ENCODE data around the gene CORO1C.

CORO1C gene

GRCh38 chr12:108605690-108606406 lies 125.5 kb downstream of the CORO1C start:
- DNase-seq (ENCODE audit: low read depth in 4 of 4, low spot score in 1 of 4): no peak

GRCh38 chr12:108605000-108605689 lies 126.2 kb downstream of the CORO1C start:
- no peak for DNase-seq (ENCODE audit: low read depth in 4 of 4, low spot score in 1 of 4)

GRCh38 chr12:108604208-108604941 lies 126.9 kb downstream of the CORO1C start:
- no peak for DNase-seq (ENCODE audit: low read depth in 4 of 4, low spot score in 1 of 4)

- no peak for DNase-seq (ENCODE audit: low read depth in 4 of 4, low spot score in 1 of 4)
Observed at GRCh38 chr12:108603743-108604142, 127.6 kb downstream of the CORO1C start.

DNA sequence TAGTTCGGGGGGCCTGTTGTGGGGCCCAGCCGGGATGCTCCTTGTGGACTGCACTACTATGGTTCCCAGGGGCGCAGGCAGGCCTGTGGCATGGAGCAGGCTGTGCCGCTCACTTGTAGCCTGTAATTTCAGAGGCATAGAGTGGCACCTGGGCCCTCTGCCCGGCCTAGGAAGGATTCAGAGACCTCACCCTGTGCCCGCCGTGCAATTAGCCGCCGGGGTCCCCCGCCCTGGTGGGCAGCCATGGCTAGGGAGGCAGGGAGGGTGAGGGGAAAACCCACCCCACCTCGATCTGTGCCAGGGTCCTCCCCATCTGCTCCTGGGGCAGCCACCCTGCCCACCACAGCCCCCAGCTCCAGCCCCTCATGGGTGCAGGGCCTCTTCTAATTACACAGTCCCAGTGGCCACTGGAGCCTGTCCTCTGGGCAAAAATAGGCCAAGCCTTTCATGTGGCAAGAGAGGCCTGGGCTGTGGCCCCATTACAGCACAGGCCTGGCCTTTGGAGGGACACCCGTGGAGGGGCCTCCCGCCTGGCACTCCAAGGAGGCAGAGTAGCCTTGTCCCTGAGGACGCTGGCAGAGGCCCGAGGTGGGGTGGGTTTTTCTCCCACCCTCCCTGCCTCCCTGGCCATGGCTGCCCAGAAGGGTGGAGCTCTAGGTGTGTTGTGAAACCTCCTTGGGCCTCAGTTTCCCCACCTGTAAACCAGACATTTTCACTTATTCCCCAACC lies 128.2 kb downstream of the CORO1C start:
- no peak for DNase-seq (ENCODE audit: low read depth in 4 of 4, low spot score in 1 of 4)

DNA sequence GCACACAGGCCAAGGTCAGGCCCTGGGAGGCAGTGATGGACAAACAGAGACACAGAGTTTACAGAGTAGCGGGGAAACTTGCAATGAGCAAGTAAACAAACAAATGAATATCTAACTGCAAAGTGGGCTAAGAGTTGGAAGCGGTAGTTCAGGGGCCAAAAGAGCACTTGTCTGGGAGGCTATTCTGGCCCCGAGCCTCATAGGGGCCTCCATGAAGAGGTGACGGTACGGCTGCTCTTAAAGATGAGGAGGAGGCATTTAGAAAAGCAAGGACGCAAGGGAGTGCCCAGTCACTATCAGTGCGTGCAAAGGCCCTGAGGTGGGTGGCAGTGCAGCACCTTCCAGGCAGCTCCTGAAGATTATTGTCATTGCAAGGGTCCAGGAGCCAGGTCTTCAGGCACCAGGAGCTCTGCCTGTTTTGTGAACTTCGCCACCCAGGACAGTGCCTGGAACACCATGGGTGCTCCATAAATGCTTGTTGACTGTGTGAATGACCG lies 129.1 kb downstream of the CORO1C start:
- DNase-seq (ENCODE audit: low read depth in 4 of 4, low spot score in 1 of 4): no peak

DNA sequence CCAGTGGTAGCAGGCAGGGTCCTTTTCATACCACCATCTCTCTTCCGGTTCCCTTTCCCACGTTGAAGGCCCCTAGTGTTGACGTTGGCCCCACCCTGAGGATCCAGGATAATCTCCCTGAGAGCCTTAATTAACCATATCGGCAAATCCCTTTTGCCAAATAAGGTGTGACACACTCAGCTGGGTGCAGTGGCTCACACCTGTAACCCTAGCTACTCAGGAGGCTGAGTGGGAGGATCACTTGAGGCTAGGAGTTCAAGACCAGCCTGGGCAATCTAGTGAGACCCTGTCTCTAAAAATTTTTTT lies 130.7 kb downstream of the CORO1C start:
- no peak for DNase-seq (ENCODE audit: low read depth in 4 of 4, low spot score in 1 of 4)

DNA sequence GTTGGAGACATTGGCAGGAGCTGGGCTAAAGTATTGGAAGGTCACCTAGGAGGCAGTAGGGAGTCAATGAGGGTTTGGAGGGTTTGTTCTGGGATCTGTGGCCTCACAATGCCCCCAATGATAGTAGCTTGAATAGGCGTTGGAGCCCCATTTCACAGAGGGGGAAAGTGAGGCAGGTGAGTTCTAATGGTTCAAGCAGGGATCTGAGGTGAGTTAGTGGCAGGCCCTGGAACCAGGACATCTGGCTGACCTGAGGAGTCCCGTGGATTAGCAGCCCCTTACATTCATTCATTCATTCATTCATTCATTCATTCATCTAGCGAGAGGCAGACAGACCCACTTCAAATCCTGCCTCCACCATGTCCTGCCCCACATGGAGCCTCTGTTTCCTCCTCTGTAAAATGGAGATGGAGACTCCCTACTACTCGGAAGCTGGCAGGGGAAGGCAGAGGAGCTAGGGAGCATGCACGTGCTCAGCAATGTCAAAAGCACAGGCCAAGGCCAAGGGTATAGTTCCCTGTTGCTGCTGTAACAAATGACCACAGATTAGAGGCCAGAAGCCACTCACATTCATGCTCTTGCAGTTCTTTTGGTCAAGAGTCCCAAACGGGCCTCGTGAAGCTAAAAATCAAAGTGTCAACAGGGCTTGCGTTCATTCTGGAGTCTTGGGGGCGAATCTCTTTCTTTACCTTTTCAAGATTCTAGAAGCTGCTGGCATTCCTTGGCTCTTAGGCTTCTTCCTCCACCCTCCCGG lies 131.2 kb downstream of the CORO1C start:
- no peak for DNase-seq (ENCODE audit: low read depth in 4 of 4, low spot score in 1 of 4)

- no peak for DNase-seq (ENCODE audit: low read depth in 4 of 4, low spot score in 1 of 4)
Observed at GRCh38 chr12:108599541-108599940, 131.8 kb downstream of the CORO1C start.

GRCh38 chr12:108598553-108599250 lies 132.6 kb downstream of the CORO1C start:
- no peak for DNase-seq (ENCODE audit: low read depth in 4 of 4, low spot score in 1 of 4)

GRCh38 chr12:108597559-108598471 lies 133.5 kb downstream of the CORO1C start, which contains the start of gene TMEM119:
Gene TMEM119 (minus strand): TSS chr12:108598084. CDS start chr12:108592383, 5,701 bp downstream.
- DNase-seq (ENCODE audit: low read depth in 4 of 4, low spot score in 1 of 4): no peak

- DNase-seq (ENCODE audit: low read depth in 4 of 4, low spot score in 1 of 4): no peak
Observed at GRCh38 chr12:108596854-108597558, 134.3 kb downstream of the CORO1C start.

DNA sequence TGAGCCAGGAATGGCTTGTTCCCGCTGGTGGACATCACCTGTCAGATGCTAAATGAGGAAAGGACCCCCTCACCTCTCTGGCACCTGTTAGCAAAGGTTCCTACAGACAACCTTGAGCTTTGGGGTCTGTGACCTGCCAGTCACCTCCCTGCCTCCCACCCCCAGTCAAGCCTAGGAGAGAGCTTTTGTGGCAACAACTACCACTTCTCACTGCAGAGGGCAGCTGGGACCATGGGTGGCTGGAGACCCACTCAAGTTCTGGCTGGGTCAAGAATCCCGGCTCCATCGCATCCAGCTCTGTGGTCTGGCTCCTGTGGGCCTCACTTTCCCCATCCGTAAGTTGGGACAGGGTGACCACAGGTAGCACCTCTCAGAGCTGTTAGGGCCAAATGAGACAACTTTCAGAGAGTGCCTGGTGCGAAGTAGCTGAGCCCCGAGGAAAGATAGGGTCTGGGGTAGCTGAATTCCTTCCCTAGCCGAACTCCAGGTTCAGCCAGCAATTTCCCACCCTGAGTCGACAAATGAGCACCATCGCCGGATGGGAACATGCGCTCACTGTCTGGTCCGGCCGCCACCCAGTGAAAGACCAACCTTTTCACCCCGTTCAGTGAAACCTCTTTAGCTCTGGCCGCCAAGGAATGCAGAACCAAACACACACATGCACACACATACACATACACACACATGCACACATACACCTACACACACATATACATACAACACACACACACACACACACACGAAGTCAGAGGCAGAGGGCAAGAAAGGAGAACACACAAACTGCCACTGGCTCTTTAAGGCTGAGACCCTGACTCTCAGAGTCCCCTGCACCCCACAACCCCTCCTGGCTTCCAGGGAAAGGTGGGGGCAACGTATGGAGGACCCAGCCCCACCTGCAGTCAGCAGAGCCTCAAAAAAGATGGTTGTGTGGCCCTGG lies 135.3 kb downstream of the CORO1C start:
- no peak for DNase-seq (ENCODE audit: low read depth in 4 of 4, low spot score in 1 of 4)

Measured in stimulated activated CD4-positive, alpha-beta T cell treated with anti-CD3 and anti-CD28 coated beads, Interleukin-1b, Interleukin-23, amount 100 ng/mL, for 24 hours (primary cell).